Heart left ventricle (tissue), 16 donors: ENCODE results near the gene SLFN5. TPM values are rescaled to one million over a fixed set of nuclear protein-coding genes. Genes with fewer than 3 reads are reported as not detected.
"Not testable (repeated sequence)": the region's sequence is repeated elsewhere in the genome, so short reads cannot be mapped to it uniquely, and the experiment has no call there.

Source experiments
- ATAC-seq, 4 donors: fragments of 200-7000 bp; cut with Tn5 transposase; one replicate each; pipeline ENCODE4 v1.9.1; 2020 to 2022; ENCODE audit warnings: moderate library complexity in 4 of 4, mild to moderate bottlenecking in 3 of 4, moderate number of reproducible peaks in 1 of 4
- DNase-seq, 5 donors: peaks; one replicate each; pipeline ENCODE4 v3.0.0-alpha.2; 2020
- H3K27ac ChIP-seq, 12 donors: fragments of 200-600 bp; sonication (generic) in 4 of 12; one replicate each; pipeline versions ENCODE4 v1.5.0 to v1.8.0; 2016 to 2022; ENCODE audit warnings: mild to moderate bottlenecking in 2 of 12
- H3K27me3 ChIP-seq, 9 donors: fragments of 200-600 bp; sonication (generic) in 2 of 9; one replicate each; pipeline versions ENCODE4 v1.5.1 to v1.8.0; 2016 to 2022; ENCODE audit warnings: mild to moderate bottlenecking in 3 of 9
- H3K36me3 ChIP-seq, 9 donors: fragments of 200-600 bp; sonication (generic) in 2 of 9; one replicate each; pipeline versions ENCODE4 v1.5.0 to v1.8.0; 2018 to 2022; ENCODE audit warnings: mild to moderate bottlenecking in 2 of 9
- H3K4me1 ChIP-seq, 12 donors: fragments of 200-600 bp; sonication (generic) in 4 of 12; one replicate each; pipeline versions ENCODE4 v1.5.0 to v1.8.0; 2016 to 2022; ENCODE audit warnings: mild to moderate bottlenecking in 3 of 12
- H3K4me3 ChIP-seq, 12 donors: fragments of 200-600 bp; sonication (generic) in 4 of 12; one replicate each; pipeline versions ENCODE4 v1.5.0 to v1.8.0; 2017 to 2022; ENCODE audit warnings: mild to moderate bottlenecking in 9 of 12, moderate library complexity in 4 of 12
- H3K9me3 ChIP-seq, 12 donors: fragments of 200-600 bp; sonication (generic) in 4 of 12; one replicate each; pipeline versions ENCODE4 v1.5.0 to v1.8.0; 2016 to 2022; ENCODE audit warnings: mild to moderate bottlenecking in 1 of 12
- CTCF ChIP-seq, 12 donors: fragments of 200-600 bp; sonication (generic) in 4 of 12; IDR thresholded peaks; one replicate each; pipeline versions ENCODE4 v1.5.0 to v1.8.0; 2018 to 2022; ENCODE audit warnings: antibody characterized with exemption in 12 of 12, mild to moderate bottlenecking in 5 of 12
- POLR2A ChIP-seq, 2 donors: fragments of 450-650 bp; IDR thresholded peaks; one replicate each; pipeline ENCODE4 v1.6.1; 2017; ENCODE audit warnings: antibody characterized with exemption in 2 of 2, mild to moderate bottlenecking in 2 of 2, moderate library complexity in 2 of 2
- WGBS, 4 donors: extraction: QIAGEN DNeasy Blood & Tissue Kit in 2 of 4; methylation state at CpG; one replicate each; pipeline versions ENCODE4 v1.1.5 to v1.1.7; 2013 to 2018; 5-methylcytosine and 5-hydroxymethylcytosine counted together
- intact Hi-C, 10 donors: fragments of 100-400 bp; cut with DNase I; formaldehyde crosslinking; loops; one replicate each; pipeline versions ENCODE4 v1.11.1 to v1.14.2; 2022
- polyA plus RNA-seq, 2 donors: library from polyadenylated mRNA; stranded (reverse); fragments of 200-250 nt; gene quantifications; one replicate each; pipeline ENCODE4 v1.2.3, GENCODE V29; 2013
- total RNA-seq, 9 donors: library from RNA; depleted of rRNA in 2 of 9; stranded (reverse); fragments of >200 nt in 2 of 9; fragmentation: NEBNext Ultra II Directional in 3 of 9; extraction: Animal tissue kit (Norgen Biotek cat#: 25700) in 3 of 9; gene quantifications; one replicate each; pipeline versions ENCODE4 v1.1.0 to v1.2.4, GENCODE V29; 2016 to 2023
- donor health status: ischemic (EF 13 %, LVEDD 7.1; RV severe dilation, severe dysfunction).
- donor health status: healthy with polysubstance abuse.
- donor health status: DM: no; HTN: yes; CAD: no.
- donor health status: DM: no; HTN: no; CAD: no.
- donor health status: ischemic (EF 25% LVEDD 6.9; RV normal size, moderate dysfunction).
- donor health status: ischemic (EF 25% LVEDD 5.7; RV mildly dilated, moderate dysfunction).
- donor health status: healthy.
- donor health status: DM: yes; HTN: yes; CAD: no.
- donor health status: ischemic (EF 35%, LVEDD 5.7; RV mildly dilated, moderate dysfunction).
- donor health status: nonischemic (EF 11% LVEDD 7.7; RV severe dilation, severe dysfunction).
- donor health status: DM: yes; HTN: yes; CAD: no.
- donor health status: PGD.
- donor health status: ischemic (EF 29% LVEDD 5.4; RV normal size, mild dysfunction).
- donor health status: nonischemic (EF 23%, LVEDD 6.1; RV moderate dilation, normal function).

The SLFN5 gene
- total and polyA plus RNA-seq, 11 donors = 3.0 to 41.4 (median 13.7) TPM

- peaks cover 0 to 9% (median 1%) of the 10 kb centered on the region in 12 donors for H3K9me3 ChIP-seq
- ATAC-seq = no peak
- intact Hi-C loops = no loop called here
- H3K36me3 ChIP-seq = no peaks in the 10 kb centered on the region
- no peaks in the 10 kb centered on the region for H3K27me3 ChIP-seq
- peaks cover 0 to 4% (median 0%) of the 10 kb centered on the region in 12 donors for H3K4me1 ChIP-seq
- no peak for TF ChIP-seq CTCF (IDR thresholded peaks at IDR 0.05)
- TF ChIP-seq POLR2A (IDR thresholded peaks at IDR 0.05) = no peak
- no peak overlapping the region for H3K27ac ChIP-seq
- WGBS, 4 donors = 84 to 97% (median 94%) methylated on average over 2 of the region's 2 CpGs
- DNase-seq = no peak
- no peak overlapping the region for H3K4me3 ChIP-seq
Observed at GRCh38 chr17:35227546-35227945, 15.3 kb upstream of the SLFN5 start.

- Histone ChIP-seq H3K4me1 (peaks cover 0 to 4% (median 0%) of the 10 kb centered on the region in 12 donors), H3K27ac (no peak overlapping the region), H3K36me3 (no peaks in the 10 kb centered on the region), H3K27me3 (no peaks in the 10 kb centered on the region), H3K4me3 (no peak overlapping the region), H3K9me3 (peaks cover 0 to 4% (median 0%) of the 10 kb centered on the region in 12 donors)
- intact Hi-C loops = no loop called here
- TF ChIP-seq POLR2A (IDR thresholded peaks at IDR 0.05) (no peak), CTCF (IDR thresholded peaks at IDR 0.05) (no peak)
- DNase-seq (no peak), ATAC-seq (no peak)
- WGBS, 4 donors = 73 to 84% (median 83%) methylated on average over 1 of the region's 1 CpG
Observed at GRCh38 chr17:35229638-35230037, 13.2 kb upstream of the SLFN5 start.

GRCh38 chr17:35234315-35234714 is 8.6 kb upstream of the SLFN5 start:
- H3K36me3 ChIP-seq, DNase-seq, H3K27me3 ChIP-seq, H3K4me1 ChIP-seq, H3K4me3 ChIP-seq, H3K9me3 ChIP-seq, intact Hi-C loops, ATAC-seq, H3K27ac ChIP-seq: not testable (repeated sequence)
- 86 to 87% (median 86%) methylated on average over 4 of the region's 4 CpGs for WGBS, 4 donors

GRCh38 chr17:35235289-35235688 is 7.6 kb upstream of the SLFN5 start:
- WGBS, 4 donors = 87 to 92% (median 92%) methylated on average over 3 of the region's 3 CpGs
- no peaks in the 10 kb centered on the region for H3K27me3 ChIP-seq
- intact Hi-C loops = no loop called here
- DNase-seq (no peak), ATAC-seq (no peak)
- peaks cover 0 to 6% (median 0%) of the 10 kb centered on the region in 12 donors for H3K4me1 ChIP-seq
- H3K27ac ChIP-seq = no peak overlapping the region
- H3K4me3 ChIP-seq = no peak overlapping the region
- peaks cover 0 to under 1% (median 0%) of the 10 kb centered on the region in 12 donors for H3K9me3 ChIP-seq
- TF ChIP-seq CTCF (IDR thresholded peaks at IDR 0.05) = no peak
- TF ChIP-seq POLR2A (IDR thresholded peaks at IDR 0.05) = no peak
- H3K36me3 ChIP-seq = no peaks in the 10 kb centered on the region

GRCh38 chr17:35235917-35236316 is 7.0 kb upstream of the SLFN5 start:
- DNase-seq (no peak), ATAC-seq (no peak)
- WGBS, 4 donors = 42 to 68% (median 55%) methylated on average over 2 of the region's 2 CpGs
- TF ChIP-seq POLR2A (IDR thresholded peaks at IDR 0.05) (no peak), CTCF (IDR thresholded peaks at IDR 0.05) (no peak)
- Histone ChIP-seq H3K27me3 (no peaks in the 10 kb centered on the region), H3K36me3 (no peaks in the 10 kb centered on the region), H3K9me3 (no peaks in the 10 kb centered on the region), H3K4me1 (peaks cover 0 to 7% (median 0%) of the 10 kb centered on the region in 12 donors), H3K4me3 (no peak overlapping the region), H3K27ac (no peak overlapping the region)
- intact Hi-C loops = no loop called here
